Measurements from ENCODE around the gene RAB25.

DNA sequence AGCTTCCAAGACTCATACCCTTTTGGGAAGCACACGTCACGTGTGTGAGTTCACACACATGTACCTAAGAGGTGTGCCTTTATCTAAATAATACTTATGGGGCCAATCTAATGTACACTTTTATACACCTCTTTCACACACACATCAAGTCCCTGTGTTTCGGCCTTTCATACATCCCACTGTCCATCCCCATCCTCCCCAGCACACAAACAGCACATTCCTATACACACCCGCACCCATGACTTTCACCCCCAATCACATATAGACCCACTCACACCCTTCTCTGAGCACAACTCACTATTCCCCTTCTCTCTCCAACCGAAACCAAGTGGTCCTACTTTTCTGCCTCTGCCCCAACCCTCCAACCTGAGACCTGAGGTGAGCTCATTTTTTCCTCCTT lies 17.8 kb downstream of the RAB25 start:
- no peak for TF ChIP-seq ZNF274 (IDR thresholded peaks at IDR 0.05; ENCODE audit: low read depth, low read length)
- TF ChIP-seq SUZ12 (IDR thresholded peaks at IDR 0.05; ENCODE audit: extremely low read depth, insufficient read depth, insufficient read length), result no peak
- TF ChIP-seq YY1 (IDR thresholded peaks at IDR 0.05; ENCODE audit: insufficient read depth, insufficient read length), result no peak
